Subcutaneous adipose tissue (tissue), 4 donors: ENCODE data around the gene BCAN. TPM values are rescaled to one million over a fixed set of nuclear protein-coding genes. Genes with fewer than 3 reads are reported as not detected.

Source experiments
- total RNA-seq, 4 donors: library from RNA; depleted of rRNA; stranded (reverse); fragments of >200 nt; gene quantifications; one replicate each; pipeline ENCODE4 v1.1.0, GENCODE V29; 2016
- TF ChIP-seq, protein P1 (sequence below): fragments of 450-650 bp; IDR thresholded peaks from one replicate; pipeline ENCODE4 v1.5.1; 2016; ENCODE audit warnings: low read depth, mild to moderate bottlenecking, control low read depth, antibody characterized with exemption, moderate library complexity

Gene BCAN
- total RNA-seq, 4 donors from 2014 or later = not detected

DNA sequence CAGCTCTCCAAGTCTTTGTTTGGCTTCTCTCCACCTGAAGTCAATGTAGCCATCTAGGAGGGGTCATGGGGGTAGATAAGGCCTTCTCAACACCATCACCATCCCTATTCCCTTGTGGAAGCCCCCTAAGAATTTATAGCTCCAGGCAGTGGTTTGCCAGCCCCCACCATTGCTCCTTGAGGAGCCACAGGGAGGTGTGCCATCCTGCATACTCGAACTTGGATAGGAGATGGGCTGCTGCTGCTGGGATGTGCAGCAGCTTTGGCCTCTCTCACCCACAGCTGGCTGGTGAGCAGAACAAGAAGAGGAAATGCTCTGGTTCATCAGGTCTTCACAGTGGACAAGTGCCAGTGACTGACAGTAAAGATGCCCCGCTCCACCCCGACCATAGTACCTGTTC is 45.5 kb upstream of the BCAN start:
- TF ChIP-seq, protein P1, sequence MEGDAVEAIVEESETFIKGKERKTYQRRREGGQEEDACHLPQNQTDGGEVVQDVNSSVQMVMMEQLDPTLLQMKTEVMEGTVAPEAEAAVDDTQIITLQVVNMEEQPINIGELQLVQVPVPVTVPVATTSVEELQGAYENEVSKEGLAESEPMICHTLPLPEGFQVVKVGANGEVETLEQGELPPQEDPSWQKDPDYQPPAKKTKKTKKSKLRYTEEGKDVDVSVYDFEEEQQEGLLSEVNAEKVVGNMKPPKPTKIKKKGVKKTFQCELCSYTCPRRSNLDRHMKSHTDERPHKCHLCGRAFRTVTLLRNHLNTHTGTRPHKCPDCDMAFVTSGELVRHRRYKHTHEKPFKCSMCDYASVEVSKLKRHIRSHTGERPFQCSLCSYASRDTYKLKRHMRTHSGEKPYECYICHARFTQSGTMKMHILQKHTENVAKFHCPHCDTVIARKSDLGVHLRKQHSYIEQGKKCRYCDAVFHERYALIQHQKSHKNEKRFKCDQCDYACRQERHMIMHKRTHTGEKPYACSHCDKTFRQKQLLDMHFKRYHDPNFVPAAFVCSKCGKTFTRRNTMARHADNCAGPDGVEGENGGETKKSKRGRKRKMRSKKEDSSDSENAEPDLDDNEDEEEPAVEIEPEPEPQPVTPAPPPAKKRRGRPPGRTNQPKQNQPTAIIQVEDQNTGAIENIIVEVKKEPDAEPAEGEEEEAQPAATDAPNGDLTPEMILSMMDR = no peak

DNA sequence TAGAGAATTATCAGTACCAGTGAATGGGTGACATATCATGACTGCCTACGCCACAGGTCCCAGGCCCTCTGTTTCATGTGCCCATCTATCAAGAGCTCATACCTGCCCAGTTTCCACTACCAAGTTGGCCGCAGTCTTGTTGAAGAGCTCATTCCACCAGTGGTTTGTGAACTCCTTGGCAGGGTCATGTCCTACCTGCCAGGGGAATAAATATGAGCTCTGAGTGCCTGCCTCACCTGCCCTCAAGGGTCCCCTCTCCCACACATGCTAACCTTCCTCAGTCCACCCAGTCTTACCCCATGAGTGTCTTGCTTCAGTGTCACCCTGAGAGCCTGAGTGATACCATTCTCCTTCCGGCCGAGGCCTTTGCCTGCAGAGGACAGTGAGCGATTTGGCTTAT is 43.8 kb upstream of the BCAN start:
- TF ChIP-seq, protein P1 = no peak

DNA sequence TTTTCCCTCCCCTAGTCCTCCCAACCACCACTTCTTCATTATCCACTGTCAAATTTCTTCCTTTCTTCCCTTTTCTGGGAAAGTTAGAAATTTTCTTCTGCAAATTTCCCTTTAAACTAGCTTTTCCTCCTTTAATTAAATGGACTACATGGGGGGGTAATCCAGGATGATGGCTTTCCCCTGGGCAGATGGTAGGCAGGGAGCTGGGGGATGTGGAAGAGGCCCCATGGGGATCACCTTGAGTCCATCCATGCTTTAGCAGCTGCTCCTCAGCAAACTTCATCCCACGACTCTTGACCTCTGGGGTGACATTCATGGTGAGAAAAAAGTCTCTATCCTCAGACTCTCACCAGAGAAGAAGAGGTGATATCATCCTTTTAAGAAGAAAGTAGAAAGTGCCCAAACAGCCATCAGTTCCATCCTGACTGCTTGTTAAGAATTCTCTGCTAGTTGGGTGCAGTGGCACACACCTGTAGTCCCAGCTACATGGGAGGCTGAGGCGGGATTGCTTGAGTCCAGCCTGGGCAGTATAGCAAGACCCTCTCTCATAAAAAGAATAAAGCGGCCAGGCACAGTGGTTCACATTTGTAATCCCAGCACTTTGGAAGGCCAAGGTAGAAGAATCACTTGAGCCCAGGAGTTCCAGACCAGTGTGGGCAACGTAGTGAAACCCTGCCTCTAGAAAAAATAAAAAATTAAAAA is 43.0 kb upstream of the BCAN start:
- TF ChIP-seq, protein P1 = no peak

DNA sequence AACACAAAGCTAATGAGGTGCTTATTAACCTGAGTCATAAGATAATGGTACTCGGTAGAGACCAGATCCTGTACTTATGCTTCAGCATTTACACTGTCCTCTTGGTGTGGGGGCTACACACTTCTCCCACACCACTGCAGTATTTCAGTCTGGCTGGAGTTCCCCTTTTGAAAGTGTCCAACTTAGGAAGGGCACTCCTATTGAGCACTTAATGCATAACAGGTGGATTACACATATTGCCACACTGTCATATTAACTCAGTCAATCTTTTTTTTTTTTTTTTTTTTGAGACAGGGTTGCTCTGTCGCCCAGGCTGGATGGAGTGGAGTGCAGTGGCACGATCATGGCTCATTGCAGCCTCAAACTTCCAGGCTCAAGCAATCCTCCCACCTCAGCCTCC is 42.1 kb upstream of the BCAN start:
- TF ChIP-seq, protein P1 = no peak

DNA sequence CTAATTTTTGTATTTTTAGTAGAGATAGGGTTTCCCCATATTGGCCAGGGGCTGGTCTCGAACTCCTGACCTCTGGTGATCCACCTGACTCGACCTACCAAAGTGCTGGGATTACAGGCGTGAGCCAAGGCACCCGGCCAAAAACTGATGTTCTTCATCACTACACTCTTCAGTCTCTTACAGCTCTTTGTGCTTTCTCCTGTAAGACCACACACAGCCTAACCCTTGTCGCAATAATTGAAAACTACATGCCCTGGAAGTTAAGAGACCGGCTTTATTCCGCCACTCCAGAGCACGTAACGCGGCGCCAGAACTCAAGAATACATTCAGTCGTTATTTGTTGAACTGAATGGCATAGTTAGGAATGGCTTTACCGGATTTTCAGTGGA is 41.2 kb upstream of the BCAN start:
- TF ChIP-seq, protein P1 = no peak

DNA sequence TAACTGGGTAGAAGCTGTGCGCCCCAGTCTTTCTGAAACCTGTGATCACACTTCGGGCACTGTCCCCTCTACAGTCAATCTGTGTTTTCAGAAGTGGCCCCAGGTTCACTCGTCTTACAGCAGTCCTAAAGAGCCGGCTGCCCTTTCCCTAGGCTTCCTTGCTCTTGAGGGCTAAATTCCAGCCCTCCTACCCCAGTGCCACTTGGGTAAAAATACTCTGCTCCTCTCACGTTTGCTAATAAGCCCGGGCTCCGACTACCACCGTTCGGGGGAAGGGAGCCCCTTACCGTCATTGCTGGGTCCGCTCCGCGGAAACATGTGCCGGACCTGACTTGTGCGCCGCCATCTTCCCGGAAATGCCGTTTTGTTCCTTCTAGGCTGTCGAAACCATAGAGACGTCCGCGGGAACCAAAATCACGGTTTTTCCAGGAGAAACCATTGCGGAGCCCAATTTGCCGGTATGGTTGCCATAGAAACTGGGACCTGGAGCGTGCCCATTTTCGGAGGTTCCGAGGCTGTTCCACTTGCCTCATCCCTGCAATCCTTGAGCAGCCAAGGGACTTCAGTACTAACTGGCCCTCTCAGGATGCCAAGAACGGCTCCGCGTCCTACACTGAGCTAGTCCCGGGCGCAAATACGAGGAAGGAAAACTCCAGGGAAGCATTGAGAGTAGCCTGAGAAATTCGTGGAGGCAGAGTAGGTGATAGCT is 40.6 kb upstream of the BCAN start, which contains the start of gene GPATCH4:
GPATCH4 (minus strand) TSS at position 358 of the 709 bp plus-strand sequence.
- TF ChIP-seq, protein P1 = no peak

DNA sequence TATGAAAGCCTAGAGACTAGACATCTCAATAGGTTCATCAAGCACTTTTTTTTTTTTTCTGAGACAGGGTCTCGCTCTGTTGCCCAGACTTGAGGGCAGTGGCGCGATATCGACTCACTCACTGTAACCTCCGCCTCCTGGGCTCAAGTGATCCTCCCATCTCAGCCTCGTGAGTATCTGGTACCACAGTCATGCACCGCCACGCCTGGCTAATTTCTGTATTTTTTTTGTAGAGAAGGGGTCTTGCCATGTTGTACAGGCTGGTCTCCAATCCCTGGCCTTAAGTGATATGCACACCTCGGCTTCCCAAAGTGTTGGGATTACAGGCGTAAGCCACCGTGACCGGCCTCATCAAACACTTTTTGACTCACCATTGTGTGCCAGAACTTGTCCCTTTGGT is 40.0 kb upstream of the BCAN start:
- TF ChIP-seq, protein P1 = no peak
